T-helper 1 cell treated with Interleukin-12 subunit alpha and Interleukin-12 subunit beta and Interleukin-4 antibody, amounts not matched to agents 30 μg/mL and 1 μg/mL, for 36 hours (primary cell): Measurements from ENCODE around the gene CHKA.

Experiments
- H3K27ac Mint-ChIP-seq: one replicate; pipeline ENCODE4 v1.8.0; 2021; ENCODE audit warnings: mild to moderate bottlenecking, mixed read lengths
- H3K27me3 Mint-ChIP-seq: one replicate; pipeline ENCODE4 v1.8.0; 2021; ENCODE audit warnings: low read depth, mixed read lengths
- H3K36me3 Mint-ChIP-seq: one replicate; pipeline ENCODE4 v1.8.0; 2021; ENCODE audit warnings: low read depth, mixed read lengths
- H3K4me1 Mint-ChIP-seq: one replicate; pipeline ENCODE4 v1.8.0; 2021; ENCODE audit warnings: low read depth, mixed read lengths
- H3K4me3 Mint-ChIP-seq: one replicate; pipeline ENCODE4 v1.8.0; 2021; ENCODE audit warnings: mild to moderate bottlenecking, moderate library complexity, mixed read lengths
- H3K9me3 Mint-ChIP-seq: one replicate; pipeline ENCODE4 v1.8.0; 2021; ENCODE audit warnings: mixed read lengths

CHKA gene

DNA sequence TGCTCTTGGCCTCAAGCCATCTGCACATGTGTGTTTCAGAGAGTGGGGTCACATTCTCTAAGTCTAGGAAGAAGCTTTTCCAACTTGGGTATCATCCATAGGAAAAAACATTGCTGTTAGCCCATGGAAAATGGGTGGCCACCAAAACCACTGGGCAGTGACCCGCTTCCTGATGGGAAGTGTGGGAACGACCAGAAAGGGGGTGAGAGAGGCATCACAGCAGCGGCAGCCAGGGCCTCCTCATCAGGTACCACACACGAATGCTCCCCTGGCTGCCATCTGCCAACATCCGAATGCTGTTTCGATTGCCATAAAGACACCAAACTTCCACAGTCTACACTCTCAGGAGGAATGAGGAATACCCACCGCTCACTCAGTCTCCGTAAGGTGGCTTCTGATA, 40.3 kb downstream of the CHKA start:
- no peaks in the 10 kb centered on the region for H3K9me3 Mint-ChIP-seq
- H3K27ac Mint-ChIP-seq: no peak overlapping the region
- H3K27me3 Mint-ChIP-seq: no peaks in the 10 kb centered on the region
- H3K4me1 Mint-ChIP-seq: no peaks in the 10 kb centered on the region
- no peak overlapping the region for H3K4me3 Mint-ChIP-seq
- no peaks in the 10 kb centered on the region for H3K36me3 Mint-ChIP-seq

- H3K9me3 Mint-ChIP-seq: no peaks in the 10 kb centered on the region
- no peaks in the 10 kb centered on the region for H3K4me1 Mint-ChIP-seq
- H3K27ac Mint-ChIP-seq: no peak overlapping the region
- H3K4me3 Mint-ChIP-seq: no peak overlapping the region
- H3K27me3 Mint-ChIP-seq: no peaks in the 10 kb centered on the region
- H3K36me3 Mint-ChIP-seq: no peaks in the 10 kb centered on the region
Observed at GRCh38 chr11:68077617-68078582, 43.3 kb downstream of the CHKA start.

DNA sequence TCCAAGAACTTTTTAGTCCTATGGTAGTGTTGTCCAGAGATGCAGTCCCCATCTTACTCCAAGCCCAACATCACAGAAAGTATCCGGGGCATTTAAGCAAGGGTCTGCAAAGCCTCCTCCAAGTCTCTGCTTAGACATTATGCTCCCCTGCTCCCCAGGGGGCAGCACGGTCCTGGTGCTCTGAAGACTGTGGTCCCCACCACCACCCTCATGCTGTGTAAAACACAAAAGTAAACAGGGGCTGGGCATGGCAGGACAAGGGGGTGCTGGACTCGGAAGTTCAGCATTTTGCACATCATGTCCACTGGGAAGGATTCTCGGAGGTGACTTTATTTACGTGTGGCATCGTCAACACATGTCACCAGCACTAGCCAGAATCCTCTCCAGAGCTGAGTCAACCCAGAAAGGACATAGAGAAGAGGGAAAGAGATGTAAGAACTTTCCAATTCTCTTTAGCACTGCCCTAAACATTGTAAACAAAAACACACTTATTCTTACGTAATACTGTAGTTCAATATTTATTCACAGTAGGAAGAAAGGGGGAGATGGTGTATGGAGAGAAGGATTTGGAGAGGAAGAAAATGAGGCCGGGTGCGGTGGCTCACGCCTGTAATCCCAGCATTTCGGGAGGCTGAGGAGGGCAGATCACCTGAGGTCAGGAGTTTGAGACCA, 44.7 kb downstream of the CHKA start:
- Mint-ChIP-seq H3K9me3 (no peaks in the 10 kb centered on the region), H3K4me3 (no peak overlapping the region), H3K27ac (no peak overlapping the region), H3K36me3 (no peaks in the 10 kb centered on the region), H3K4me1 (no peaks in the 10 kb centered on the region), H3K27me3 (no peaks in the 10 kb centered on the region)

DNA sequence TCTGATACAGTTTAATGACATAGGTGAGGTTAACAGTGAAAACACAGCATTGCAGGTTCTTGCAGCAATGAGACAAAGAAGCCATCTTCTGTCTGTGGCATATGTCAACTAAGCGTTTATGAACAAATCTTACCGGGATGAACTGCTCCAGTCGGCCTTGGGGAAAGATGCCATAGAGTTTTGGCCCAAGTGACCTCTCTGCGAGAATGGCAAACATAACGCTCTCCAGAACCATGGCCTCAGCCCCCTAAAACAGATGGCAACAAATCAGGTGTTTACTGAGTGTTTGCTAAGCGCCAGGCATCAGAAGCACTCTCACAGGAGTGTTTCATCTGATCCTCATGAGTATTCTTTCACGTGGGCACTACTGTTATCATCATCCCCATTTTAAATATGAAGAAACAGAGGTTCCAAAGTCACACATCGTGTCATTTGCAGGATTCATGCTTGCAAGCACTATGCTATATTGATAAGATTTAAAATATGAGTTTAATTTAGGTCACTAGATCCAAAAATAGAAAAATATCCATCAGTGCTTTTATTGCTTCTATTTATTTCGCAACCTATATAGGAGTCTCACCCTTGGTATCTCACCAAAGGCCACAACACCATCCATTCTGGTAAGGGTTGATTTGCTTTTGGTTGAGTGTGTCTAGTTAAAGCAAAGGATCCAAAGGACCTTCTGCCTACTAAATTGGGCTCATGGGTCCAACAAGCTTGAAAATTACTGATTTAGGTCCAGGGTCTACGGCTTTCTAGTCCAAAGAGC, 46.4 kb downstream of the CHKA start:
- no peak overlapping the region for H3K4me3 Mint-ChIP-seq
- no peaks in the 10 kb centered on the region for H3K27me3 Mint-ChIP-seq
- peaks cover under 1% of the 10 kb centered on the region for H3K36me3 Mint-ChIP-seq
- no peaks in the 10 kb centered on the region for H3K9me3 Mint-ChIP-seq
- no peak overlapping the region for H3K27ac Mint-ChIP-seq
- no peaks in the 10 kb centered on the region for H3K4me1 Mint-ChIP-seq

- Mint-ChIP-seq H3K4me3 (no peak overlapping the region), H3K27ac (no peak overlapping the region), H3K27me3 (no peaks in the 10 kb centered on the region), H3K4me1 (no peaks in the 10 kb centered on the region), H3K9me3 (no peaks in the 10 kb centered on the region), H3K36me3 (peaks cover 2% of the 10 kb centered on the region)
Observed at GRCh38 chr11:68071281-68072048, 49.7 kb downstream of the CHKA start.

DNA sequence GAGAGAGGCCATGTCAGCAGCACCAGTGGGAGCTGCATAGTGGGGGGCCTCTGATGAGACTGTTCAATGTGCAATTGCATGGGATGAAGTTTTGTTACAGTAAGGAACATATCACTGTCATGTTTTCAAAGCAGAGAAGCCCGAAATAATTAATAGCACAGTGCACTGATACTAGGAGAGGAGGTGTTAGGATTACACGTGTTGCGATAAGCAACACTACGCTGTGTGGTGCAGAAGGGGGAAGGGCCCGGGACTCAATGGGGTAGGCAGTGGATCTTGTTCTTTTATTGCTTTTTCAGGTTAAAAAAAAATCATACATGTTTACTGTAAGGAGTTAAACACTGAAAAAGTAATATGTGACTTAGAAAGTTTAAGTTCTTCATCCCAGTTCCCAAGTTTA, 53.2 kb downstream of the CHKA start:
- H3K27me3 Mint-ChIP-seq: no peaks in the 10 kb centered on the region
- H3K9me3 Mint-ChIP-seq: no peaks in the 10 kb centered on the region
- H3K27ac Mint-ChIP-seq: no peak overlapping the region
- H3K36me3 Mint-ChIP-seq: peaks cover 4% of the 10 kb centered on the region
- H3K4me1 Mint-ChIP-seq: no peaks in the 10 kb centered on the region
- no peak overlapping the region for H3K4me3 Mint-ChIP-seq

GRCh38 chr11:68066742-68067141, 54.4 kb downstream of the CHKA start:
- Mint-ChIP-seq H3K4me1 (no peaks in the 10 kb centered on the region), H3K4me3 (no peak overlapping the region), H3K9me3 (no peaks in the 10 kb centered on the region), H3K36me3 (peaks cover 4% of the 10 kb centered on the region), H3K27me3 (no peaks in the 10 kb centered on the region), H3K27ac (no peak overlapping the region)

GRCh38 chr11:68065841-68066240, 55.3 kb downstream of the CHKA start:
- Mint-ChIP-seq H3K27ac (no peak overlapping the region), H3K4me1 (no peaks in the 10 kb centered on the region), H3K9me3 (no peaks in the 10 kb centered on the region), H3K4me3 (no peak overlapping the region), H3K27me3 (no peaks in the 10 kb centered on the region), H3K36me3 (peaks cover 4% of the 10 kb centered on the region)

- Mint-ChIP-seq H3K4me3 (no peak overlapping the region), H3K27me3 (no peaks in the 10 kb centered on the region), H3K36me3 (peaks cover 8% of the 10 kb centered on the region), H3K9me3 (no peaks in the 10 kb centered on the region), H3K4me1 (peaks cover 3% of the 10 kb centered on the region), H3K27ac (no peak overlapping the region)
Observed at GRCh38 chr11:68064926-68065325, 56.3 kb downstream of the CHKA start.

DNA sequence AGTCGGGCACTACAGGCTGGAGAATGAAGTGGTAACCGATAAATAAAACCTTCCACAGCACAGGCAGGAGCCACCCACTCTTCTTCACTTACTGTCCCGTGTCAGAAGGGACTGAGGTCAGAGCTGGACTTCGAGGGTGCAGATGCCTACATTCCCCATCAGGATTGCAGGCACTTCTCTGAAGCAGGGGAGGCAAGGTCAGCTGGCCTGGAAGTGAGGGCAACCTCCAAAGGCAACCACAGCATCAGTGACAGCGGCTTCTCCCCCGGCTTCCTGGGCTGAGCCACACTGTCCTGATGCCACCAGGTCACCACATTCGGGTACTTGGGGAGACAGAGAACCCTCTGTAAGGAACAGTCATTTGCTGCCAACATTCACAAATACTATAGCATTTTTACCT, 59.7 kb downstream of the CHKA start:
- H3K4me1 Mint-ChIP-seq: peaks cover 3% of the 10 kb centered on the region
- no peak overlapping the region for H3K27ac Mint-ChIP-seq
- no peaks in the 10 kb centered on the region for H3K9me3 Mint-ChIP-seq
- no peak overlapping the region for H3K4me3 Mint-ChIP-seq
- peaks cover 6% of the 10 kb centered on the region for H3K36me3 Mint-ChIP-seq
- H3K27me3 Mint-ChIP-seq: no peaks in the 10 kb centered on the region

DNA sequence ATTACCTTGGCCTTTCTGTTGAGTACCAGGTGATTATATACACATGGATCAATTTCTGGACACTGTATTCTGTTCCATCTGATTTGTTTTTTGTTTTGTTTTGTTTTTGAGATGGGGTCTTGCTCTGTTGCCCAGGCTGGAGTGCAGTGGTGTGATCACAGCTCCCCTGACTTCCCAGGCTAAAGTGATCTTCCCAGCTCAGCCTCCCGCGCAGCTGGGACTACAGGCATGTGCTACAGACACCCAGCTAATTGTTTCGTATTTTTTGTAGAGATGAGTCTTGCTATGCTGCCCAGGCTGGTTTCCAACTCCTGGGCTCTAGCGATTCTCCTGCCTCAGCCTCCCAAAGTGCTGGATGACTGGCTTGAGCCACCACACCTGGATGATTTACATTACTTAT, 63.4 kb downstream of the CHKA start:
- H3K36me3 Mint-ChIP-seq: peaks cover 6% of the 10 kb centered on the region

DNA sequence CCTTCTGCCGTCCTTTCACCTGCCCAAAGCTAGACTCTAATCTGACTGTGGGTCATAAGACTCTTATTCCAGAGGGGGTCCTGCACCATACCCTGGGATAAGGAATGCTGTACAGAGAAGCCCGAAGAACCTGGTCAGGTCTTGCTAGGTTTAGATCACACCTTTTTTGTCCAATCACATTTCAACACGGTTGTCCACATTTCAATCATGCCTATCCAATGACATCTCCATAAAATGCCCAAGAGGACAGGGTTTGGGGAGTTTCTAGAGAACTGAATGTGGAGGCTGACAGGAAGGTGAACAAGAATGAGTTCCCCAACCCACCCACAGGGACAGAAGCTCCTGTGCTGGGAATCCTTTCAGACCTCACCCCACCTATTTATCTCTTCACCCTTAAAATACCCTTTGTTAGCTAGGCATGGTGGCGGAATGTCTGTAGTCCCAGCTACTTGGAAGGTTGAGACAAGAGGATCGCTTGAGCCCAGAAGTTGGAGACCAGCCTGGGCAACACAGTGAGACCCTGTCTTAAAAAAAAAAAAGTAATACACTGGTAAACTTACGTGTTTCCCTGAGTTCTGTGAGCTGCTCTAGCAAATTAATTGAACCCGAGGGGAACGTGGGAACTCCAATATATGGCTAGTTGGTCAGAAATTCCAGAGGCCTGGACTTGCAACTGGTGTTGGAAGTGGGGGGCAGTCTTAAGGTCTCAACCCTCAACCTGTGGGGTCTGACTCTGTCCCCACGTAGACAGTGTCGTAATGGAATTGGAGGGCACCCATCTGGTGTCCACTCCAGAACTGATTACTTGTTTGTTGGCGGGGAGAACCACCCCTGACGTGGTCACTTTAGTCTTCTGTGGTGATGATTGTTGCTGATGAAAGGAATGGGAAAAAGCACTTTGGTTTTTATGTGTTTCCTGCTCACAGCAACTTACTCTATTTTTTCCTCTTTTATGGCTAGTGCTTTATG, 64.6 kb downstream of the CHKA start:
- H3K36me3 Mint-ChIP-seq: peaks cover 13% of the 10 kb centered on the region
- H3K27ac Mint-ChIP-seq: no peak overlapping the region
- H3K4me1 Mint-ChIP-seq: peaks cover 3% of the 10 kb centered on the region

More for the DNA sequence above, 63.4 kb downstream of the CHKA start:
- Mint-ChIP-seq H3K27ac (no peak overlapping the region), H3K9me3 (no peaks in the 10 kb centered on the region), H3K4me3 (no peak overlapping the region), H3K4me1 (peaks cover 3% of the 10 kb centered on the region), H3K27me3 (no peaks in the 10 kb centered on the region)

More for the DNA sequence above, 64.6 kb downstream of the CHKA start:
- Mint-ChIP-seq H3K27me3 (no peaks in the 10 kb centered on the region), H3K4me3 (no peak overlapping the region), H3K9me3 (no peaks in the 10 kb centered on the region)
